Stomach (tissue), 4 donors: ENCODE measurements around the gene SDSL.

Experiments
- EP300 ChIP-seq: sonication (generic); formaldehyde crosslinking; IDR thresholded peaks from one replicate; pipeline ENCODE4 v1.6.1; 2017; ENCODE audit warnings: antibody characterized with exemption
- POLR2AphosphoS5 ChIP-seq, 3 donors: sonication (generic); formaldehyde crosslinking; IDR thresholded peaks; one replicate each; pipeline ENCODE4 v1.6.1; 2016; ENCODE audit warnings: antibody characterized with exemption in 3 of 3
- TF ChIP-seq, protein P1 (sequence below), 7 experiments: fragments of 450-650 bp in 4 of 7; fragments of 200-600 bp in 3 of 7; sonication (generic) in 3 of 7; IDR thresholded peaks; one replicate each; pipeline ENCODE4 v1.5.1; 2016 to 2019; ENCODE audit warnings: antibody characterized with exemption in 7 of 7, control low read depth in 2 of 7, mild to moderate bottlenecking in 1 of 7

- TF ChIP-seq, protein P1, sequence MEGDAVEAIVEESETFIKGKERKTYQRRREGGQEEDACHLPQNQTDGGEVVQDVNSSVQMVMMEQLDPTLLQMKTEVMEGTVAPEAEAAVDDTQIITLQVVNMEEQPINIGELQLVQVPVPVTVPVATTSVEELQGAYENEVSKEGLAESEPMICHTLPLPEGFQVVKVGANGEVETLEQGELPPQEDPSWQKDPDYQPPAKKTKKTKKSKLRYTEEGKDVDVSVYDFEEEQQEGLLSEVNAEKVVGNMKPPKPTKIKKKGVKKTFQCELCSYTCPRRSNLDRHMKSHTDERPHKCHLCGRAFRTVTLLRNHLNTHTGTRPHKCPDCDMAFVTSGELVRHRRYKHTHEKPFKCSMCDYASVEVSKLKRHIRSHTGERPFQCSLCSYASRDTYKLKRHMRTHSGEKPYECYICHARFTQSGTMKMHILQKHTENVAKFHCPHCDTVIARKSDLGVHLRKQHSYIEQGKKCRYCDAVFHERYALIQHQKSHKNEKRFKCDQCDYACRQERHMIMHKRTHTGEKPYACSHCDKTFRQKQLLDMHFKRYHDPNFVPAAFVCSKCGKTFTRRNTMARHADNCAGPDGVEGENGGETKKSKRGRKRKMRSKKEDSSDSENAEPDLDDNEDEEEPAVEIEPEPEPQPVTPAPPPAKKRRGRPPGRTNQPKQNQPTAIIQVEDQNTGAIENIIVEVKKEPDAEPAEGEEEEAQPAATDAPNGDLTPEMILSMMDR (IDR thresholded peaks at IDR 0.05) = no peak
- TF ChIP-seq EP300 (no peak), POLR2AphosphoS5 (IDR thresholded peaks at IDR 0.05) (no peak)
Measured at GRCh38 chr12:113469949-113470743, 48.0 kb downstream of the SDSL start.
